ENCODE measurements around the gene MN1.

Gene MN1

GRCh38 chr22:27715106-27715505, 86.5 kb downstream of the MN1 start:
- no peaks in the 10 kb centered on the region for H3K36me3 ChIP-seq (ENCODE audit: insufficient read depth, low read length)
- no peaks in the 10 kb centered on the region for H3K27me3 ChIP-seq (ENCODE audit: insufficient read depth, low read length, poor library complexity)
- no peak overlapping the region for H3K27ac ChIP-seq (ENCODE audit: low read length)
- no peak overlapping the region for H3K4me3 ChIP-seq (ENCODE audit: low read depth in 1 of 2, low read length in 2 of 2)
- DNase-seq (no peak), ATAC-seq (ENCODE audit: insufficient read depth, low read depth) (no peak)
- no peaks in the 10 kb centered on the region for H3K79me2 ChIP-seq (ENCODE audit: insufficient read depth, low read length)
- no peak overlapping the region for H3K4me2 ChIP-seq (ENCODE audit: insufficient read depth, low read length)
- H4K20me1 ChIP-seq (ENCODE audit: insufficient read depth, low read length): 0 out of 2 replicates have a peak, but pooled peaks cover 8% of the 10 kb centered on the region
- no peaks in the 10 kb centered on the region for H3K4me1 ChIP-seq (ENCODE audit: insufficient read depth, low read length)
- no peaks in the 10 kb centered on the region for H3K9me3 ChIP-seq (ENCODE audit: insufficient read depth, low read length, severe bottlenecking)
- no peak for TF ChIP-seq CTCF (IDR thresholded peaks at IDR 0.05; ENCODE audit: borderline replicate concordance, extremely low read depth, low read length, poor library complexity, severe bottlenecking)
- no peak for TF ChIP-seq EZH2 (IDR thresholded peaks at IDR 0.05; ENCODE audit: borderline replicate concordance, low read depth, low read length, severe bottlenecking)
- no peak overlapping the region for H2AFZ ChIP-seq (ENCODE audit: low read depth, low read length)
- H3K9ac ChIP-seq (ENCODE audit: low read depth, low read length): no peak overlapping the region

- Histone ChIP-seq H3K27ac (ENCODE audit: low read length) (no peak overlapping the region), H3K9me3 (ENCODE audit: insufficient read depth, low read length, severe bottlenecking) (no peaks in the 10 kb centered on the region), H3K4me2 (ENCODE audit: insufficient read depth, low read length) (no peak overlapping the region), H4K20me1 (ENCODE audit: insufficient read depth, low read length) (0 out of 2 replicates have a peak, but pooled peaks cover 8% of the 10 kb centered on the region), H3K4me1 (ENCODE audit: insufficient read depth, low read length) (no peaks in the 10 kb centered on the region), H3K27me3 (ENCODE audit: insufficient read depth, low read length, poor library complexity) (no peaks in the 10 kb centered on the region), H3K79me2 (ENCODE audit: insufficient read depth, low read length) (no peaks in the 10 kb centered on the region), H3K36me3 (ENCODE audit: insufficient read depth, low read length) (no peaks in the 10 kb centered on the region), H3K9ac (ENCODE audit: low read depth, low read length) (no peak overlapping the region), H3K4me3 (ENCODE audit: low read depth in 1 of 2, low read length in 2 of 2) (no peak overlapping the region), H2AFZ (ENCODE audit: low read depth, low read length) (no peak overlapping the region)
- TF ChIP-seq CTCF (IDR thresholded peaks at IDR 0.05; ENCODE audit: borderline replicate concordance, extremely low read depth, low read length, poor library complexity, severe bottlenecking): no peak
- TF ChIP-seq EZH2 (IDR thresholded peaks at IDR 0.05; ENCODE audit: borderline replicate concordance, low read depth, low read length, severe bottlenecking): no peak
- DNase-seq: no peak
- no peak for ATAC-seq (ENCODE audit: insufficient read depth, low read depth)
Observed at GRCh38 chr22:27714068-27714467, 87.5 kb downstream of the MN1 start.

GRCh38 chr22:27713461-27713860, 88.1 kb downstream of the MN1 start:
- no peak overlapping the region for H3K27ac ChIP-seq (ENCODE audit: low read length)
- H3K27me3 ChIP-seq (ENCODE audit: insufficient read depth, low read length, poor library complexity): no peaks in the 10 kb centered on the region
- no peak overlapping the region for H3K4me2 ChIP-seq (ENCODE audit: insufficient read depth, low read length)

More at GRCh38 chr22:27713461-27713860, 88.1 kb downstream of the MN1 start:
- Histone ChIP-seq H3K9ac (ENCODE audit: low read depth, low read length) (no peak overlapping the region), H3K4me3 (ENCODE audit: low read depth in 1 of 2, low read length in 2 of 2) (no peak overlapping the region), H3K36me3 (ENCODE audit: insufficient read depth, low read length) (no peaks in the 10 kb centered on the region), H4K20me1 (ENCODE audit: insufficient read depth, low read length) (0 out of 2 replicates have a peak, but pooled peaks cover 8% of the 10 kb centered on the region), H2AFZ (ENCODE audit: low read depth, low read length) (no peak overlapping the region), H3K9me3 (ENCODE audit: insufficient read depth, low read length, severe bottlenecking) (no peaks in the 10 kb centered on the region), H3K4me1 (ENCODE audit: insufficient read depth, low read length) (no peaks in the 10 kb centered on the region), H3K79me2 (ENCODE audit: insufficient read depth, low read length) (no peaks in the 10 kb centered on the region)
- TF ChIP-seq EZH2 (IDR thresholded peaks at IDR 0.05; ENCODE audit: borderline replicate concordance, low read depth, low read length, severe bottlenecking) (no peak), CTCF (IDR thresholded peaks at IDR 0.05; ENCODE audit: borderline replicate concordance, extremely low read depth, low read length, poor library complexity, severe bottlenecking) (no peak)
- ATAC-seq (ENCODE audit: insufficient read depth, low read depth) (no peak), DNase-seq (no peak)
